Smooth muscle cell (in vitro differentiated cells): ENCODE measurements around the gene COA1. TPM values are rescaled to one million over a fixed set of nuclear protein-coding genes. Genes with fewer than 3 reads are reported as not detected.
A peak's percentile ranks its signal among the peaks of the same experiment; 100 is the strongest.
"Not testable (repeated sequence)": the region's sequence is repeated elsewhere in the genome, so short reads cannot be mapped to it uniquely, and the experiment has no call there.

Source experiments
- DNase-seq: peaks from one replicate; lab custom pipeline; 2025; ENCODE audit not compliant: unreplicated experiment; lab: John Stamatoyannopoulos, UW
- H2AFZ ChIP-seq: fragments of 200-600 bp; sonication (generic); 2 replicates; pipeline ENCODE4 v1.6.0; 2016; ENCODE audit warnings: antibody characterized with exemption, low read depth, mild to moderate bottlenecking
- H3F3A ChIP-seq: fragments of 200-600 bp; sonication (generic); 2 replicates; pipeline ENCODE4 v1.6.0; 2017; ENCODE audit warnings: antibody characterized with exemption, low read depth
- H3K27ac ChIP-seq: fragments of 200-600 bp; sonication (generic); 2 replicates; pipeline ENCODE4 v1.5.1; 2016; ENCODE audit warnings: low read depth, mild to moderate bottlenecking
- H3K27me3 ChIP-seq: fragments of 200-600 bp; sonication (generic); 2 replicates; pipeline ENCODE4 v1.6.1; 2016; ENCODE audit warnings: low read depth, mild to moderate bottlenecking
- H3K36me3 ChIP-seq: fragments of 200-600 bp; sonication (generic); 2 replicates; pipeline ENCODE4 v1.5.1; 2016; ENCODE audit warnings: low read depth
- H3K4me1 ChIP-seq: fragments of 200-600 bp; sonication (generic); 2 replicates; pipeline ENCODE4 v1.5.1; 2016; ENCODE audit warnings: low read depth
- H3K4me2 ChIP-seq: fragments of 200-600 bp; sonication (generic); 2 replicates; pipeline ENCODE4 v1.6.0; 2016; ENCODE audit warnings: mild to moderate bottlenecking
- H3K4me3 ChIP-seq: fragments of 200-600 bp; sonication (generic); 2 replicates; pipeline ENCODE4 v1.5.1; 2016; ENCODE audit warnings: mild to moderate bottlenecking
- H3K79me2 ChIP-seq: fragments of 200-600 bp; sonication (generic); 2 replicates; pipeline ENCODE4 v1.6.0; 2016; ENCODE audit warnings: low read depth, mild to moderate bottlenecking
- H3K9ac ChIP-seq: fragments of 200-600 bp; sonication (generic); 2 replicates; pipeline ENCODE4 v1.6.0; 2016; ENCODE audit warnings: low read depth
- H3K9me3 ChIP-seq: fragments of 200-600 bp; sonication (generic); replicated peaks from 2 replicates; pipeline ENCODE4 v1.5.1; 2016; ENCODE audit warnings: low read depth
- H4K20me1 ChIP-seq: fragments of 200-600 bp; sonication (generic); 2 replicates; pipeline ENCODE4 v1.6.0; 2016; ENCODE audit warnings: low read depth
- WGBS: methylation state at CpG from one replicate; pipeline ENCODE4 v1.1.7; 2016; ENCODE audit warnings: low lambda C conversion rate; 5-methylcytosine and 5-hydroxymethylcytosine counted together
- polyA plus RNA-seq: library from polyadenylated mRNA; unstranded; fragments of >200 nt; fragmentation: Nextera tagmentation; extraction: Ambion mirVana; gene quantifications from 2 replicates; pipeline ENCODE4 v1.2.1, GENCODE V29; 2016
- total RNA-seq: library from RNA; depleted of rRNA; stranded (reverse); fragments of >200 nt; gene quantifications from 2 replicates; pipeline ENCODE4 v1.2.3, GENCODE V29; 2014
- TF ChIP-seq, protein P1 (sequence below): fragments of 200-600 bp; sonication (generic); IDR thresholded peaks from 2 replicates; pipeline ENCODE4 v1.5.1; 2017; ENCODE audit warnings: borderline replicate concordance, mild to moderate bottlenecking, antibody characterized with exemption; ENCODE audit not compliant: insufficient read depth, poor library complexity, severe bottlenecking

The COA1 gene, protein sequence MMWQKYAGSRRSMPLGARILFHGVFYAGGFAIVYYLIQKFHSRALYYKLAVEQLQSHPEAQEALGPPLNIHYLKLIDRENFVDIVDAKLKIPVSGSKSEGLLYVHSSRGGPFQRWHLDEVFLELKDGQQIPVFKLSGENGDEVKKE
- 63.1 and 77.5 TPM in 2 replicates for total RNA-seq
- polyA plus RNA-seq = 61.0 and 67.5 TPM in 2 replicates

DNA sequence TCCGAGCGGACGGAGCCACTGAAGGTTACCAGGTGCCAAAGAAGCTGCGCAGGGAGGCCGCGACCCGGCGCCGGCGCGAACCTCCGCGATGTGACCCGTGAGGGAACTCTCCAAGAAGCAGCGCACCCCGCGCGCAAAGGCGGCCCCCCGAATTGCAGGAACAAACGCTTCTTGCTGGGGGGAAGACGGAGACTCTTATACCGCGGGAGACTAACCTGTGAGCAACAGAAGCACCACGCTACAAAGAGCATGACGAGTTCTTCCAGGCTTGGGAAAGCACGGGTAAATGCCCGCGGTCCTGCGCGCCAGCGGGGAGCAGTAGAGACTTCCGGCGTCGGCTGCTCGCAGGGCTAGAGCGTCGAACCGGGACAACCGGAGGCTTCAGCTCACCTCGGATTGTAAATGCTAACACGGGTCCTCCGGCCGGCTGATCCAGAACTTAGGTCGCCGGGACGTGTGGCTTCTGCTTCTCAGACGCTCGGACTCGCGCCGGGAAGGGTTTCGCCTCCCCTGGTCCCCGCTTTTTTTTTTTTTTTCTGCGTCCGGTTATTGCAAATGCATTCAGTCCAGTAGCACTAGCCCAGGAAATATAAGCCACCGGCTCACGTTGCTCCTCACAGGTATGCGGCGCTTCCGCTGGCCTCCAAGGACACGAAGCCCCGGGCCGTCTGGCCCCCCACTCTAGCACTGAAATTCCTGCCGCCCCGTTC lies at the start of gene COA1:
TSS of gene COA1 (minus strand) at position 310 of the 710 bp plus-strand sequence. CDS start 80,909 bp downstream, outside the sequence.
- H3K4me2 ChIP-seq = peak within 1 kb of the TSS; percentile 91
- no peaks in the 10 kb centered on the region for H3F3A ChIP-seq
- peak within 1 kb of the TSS; percentile 80 for H3K9ac ChIP-seq
- peak within 1 kb of the TSS; percentile 64 for H3K27ac ChIP-seq
- peak within 1 kb of the TSS; percentile 97 for H2AFZ ChIP-seq
- DNase-seq = peak; percentile 41
- H4K20me1 ChIP-seq = peaks cover 9% of the 10 kb centered on the region
- H3K27me3 ChIP-seq = no peaks in the 10 kb centered on the region
- peaks cover 48% of the 10 kb centered on the region for H3K79me2 ChIP-seq
- H3K36me3 ChIP-seq = no peaks in the 10 kb centered on the region
- WGBS = under 1% methylated on average over 65 of the region's 66 CpGs
- H3K9me3 ChIP-seq = no peaks in the 10 kb centered on the region
- peaks cover 6% of the 10 kb centered on the region for H3K4me1 ChIP-seq
- TF ChIP-seq, protein P1, sequence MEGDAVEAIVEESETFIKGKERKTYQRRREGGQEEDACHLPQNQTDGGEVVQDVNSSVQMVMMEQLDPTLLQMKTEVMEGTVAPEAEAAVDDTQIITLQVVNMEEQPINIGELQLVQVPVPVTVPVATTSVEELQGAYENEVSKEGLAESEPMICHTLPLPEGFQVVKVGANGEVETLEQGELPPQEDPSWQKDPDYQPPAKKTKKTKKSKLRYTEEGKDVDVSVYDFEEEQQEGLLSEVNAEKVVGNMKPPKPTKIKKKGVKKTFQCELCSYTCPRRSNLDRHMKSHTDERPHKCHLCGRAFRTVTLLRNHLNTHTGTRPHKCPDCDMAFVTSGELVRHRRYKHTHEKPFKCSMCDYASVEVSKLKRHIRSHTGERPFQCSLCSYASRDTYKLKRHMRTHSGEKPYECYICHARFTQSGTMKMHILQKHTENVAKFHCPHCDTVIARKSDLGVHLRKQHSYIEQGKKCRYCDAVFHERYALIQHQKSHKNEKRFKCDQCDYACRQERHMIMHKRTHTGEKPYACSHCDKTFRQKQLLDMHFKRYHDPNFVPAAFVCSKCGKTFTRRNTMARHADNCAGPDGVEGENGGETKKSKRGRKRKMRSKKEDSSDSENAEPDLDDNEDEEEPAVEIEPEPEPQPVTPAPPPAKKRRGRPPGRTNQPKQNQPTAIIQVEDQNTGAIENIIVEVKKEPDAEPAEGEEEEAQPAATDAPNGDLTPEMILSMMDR = no peak
- peak within 1 kb of the TSS; percentile 89 for H3K4me3 ChIP-seq

DNA sequence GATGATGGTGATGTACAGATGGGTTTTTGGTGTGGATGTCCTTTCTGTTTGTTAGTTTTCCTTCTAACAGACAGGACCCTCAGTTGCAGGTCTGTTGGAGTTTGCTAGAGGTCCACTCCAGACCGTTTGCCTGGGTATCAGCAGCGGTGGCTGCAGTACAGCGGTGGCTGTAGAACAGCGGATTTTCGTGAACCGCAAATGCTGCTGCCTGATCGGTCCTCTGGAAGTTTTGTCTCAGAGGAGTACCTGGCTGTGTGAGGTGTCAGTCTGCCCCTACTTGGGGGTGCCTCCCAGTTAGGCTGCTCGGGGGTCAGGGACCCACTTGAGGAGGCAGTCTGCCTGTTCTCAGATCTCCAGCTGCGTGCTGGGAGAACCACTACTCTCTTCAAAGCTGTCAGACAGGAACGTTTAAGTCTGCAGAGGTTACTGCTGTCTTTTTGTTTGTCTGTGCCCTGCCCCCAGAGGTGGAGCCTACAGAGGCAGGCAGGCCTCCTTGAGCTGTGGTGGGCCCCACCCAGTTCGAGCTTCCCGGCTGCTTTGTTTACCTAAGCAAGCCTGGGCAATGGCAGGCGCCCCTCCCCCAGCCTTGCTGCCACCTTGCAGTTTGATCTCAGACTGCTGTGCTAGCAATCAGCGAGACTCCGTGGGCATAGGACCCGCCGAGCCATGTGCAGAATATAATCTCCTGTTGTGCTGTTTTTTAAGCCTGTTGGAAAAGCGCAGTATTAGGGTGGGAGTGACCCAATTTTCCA lies 49.1 kb upstream of the COA1 start:
- not testable (repeated sequence) for H3K27me3 ChIP-seq, H3K79me2 ChIP-seq, DNase-seq, H3K36me3 ChIP-seq, H3K9me3 ChIP-seq, H3K4me2 ChIP-seq, H4K20me1 ChIP-seq, H3K4me1 ChIP-seq, H2AFZ ChIP-seq, H3K27ac ChIP-seq, H3K4me3 ChIP-seq, H3F3A ChIP-seq, H3K9ac ChIP-seq
- 96% methylated on average over 18 of the region's 18 CpGs for whole genome bisulfite sequencing

DNA sequence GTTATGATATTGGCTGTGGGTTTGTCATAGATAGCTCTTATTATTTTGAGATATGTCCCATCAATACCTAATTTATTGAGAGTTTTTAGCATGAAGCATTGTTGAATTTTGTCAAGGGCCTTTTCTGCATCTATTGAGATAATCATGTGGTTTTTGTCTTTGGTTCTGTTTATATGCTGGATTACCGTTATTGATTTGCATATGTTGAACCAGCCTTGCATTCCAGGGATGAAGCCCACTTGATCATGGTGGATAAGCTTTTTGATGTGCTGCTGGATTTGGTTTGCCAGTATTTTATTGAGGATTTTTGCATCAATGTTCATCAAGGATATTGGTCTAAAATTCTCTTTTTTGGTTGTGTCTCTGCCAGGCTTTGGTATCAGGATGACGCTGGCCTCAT lies 45.9 kb upstream of the COA1 start:
- H3K4me3 ChIP-seq, H3K4me2 ChIP-seq, H3K27me3 ChIP-seq, H3K9ac ChIP-seq, H3K36me3 ChIP-seq, H3F3A ChIP-seq, H3K9me3 ChIP-seq, H4K20me1 ChIP-seq, H3K27ac ChIP-seq, DNase-seq, H3K4me1 ChIP-seq, H3K79me2 ChIP-seq, H2AFZ ChIP-seq: not testable (repeated sequence)
- WGBS = 91% methylated on average over 2 of the region's 2 CpGs

DNA sequence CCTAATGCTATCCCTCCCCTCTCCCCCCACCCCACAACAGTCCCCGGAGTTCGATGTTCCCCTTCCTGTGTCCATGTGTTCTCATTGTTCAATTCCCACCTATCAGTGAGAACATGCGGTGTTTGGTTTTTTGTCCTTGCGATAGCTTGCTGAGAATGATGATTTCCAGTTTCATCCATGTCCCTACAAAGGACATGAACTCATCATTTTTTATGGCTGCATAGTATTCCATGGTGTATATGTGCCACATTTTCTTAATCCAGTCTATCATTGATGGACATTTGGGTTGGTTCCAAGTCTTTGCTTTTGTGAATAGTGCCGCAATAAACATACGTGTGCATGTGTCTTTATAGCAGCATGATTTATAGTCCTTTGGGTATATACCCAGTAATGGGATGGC lies 43.9 kb upstream of the COA1 start:
- not testable (repeated sequence) for H3K79me2 ChIP-seq, H4K20me1 ChIP-seq, H2AFZ ChIP-seq, H3F3A ChIP-seq, H3K4me2 ChIP-seq, H3K27me3 ChIP-seq, H3K9me3 ChIP-seq, DNase-seq, H3K4me1 ChIP-seq, H3K36me3 ChIP-seq, H3K9ac ChIP-seq, H3K4me3 ChIP-seq, H3K27ac ChIP-seq
- 90% methylated on average over 6 of the region's 6 CpGs for WGBS

DNA sequence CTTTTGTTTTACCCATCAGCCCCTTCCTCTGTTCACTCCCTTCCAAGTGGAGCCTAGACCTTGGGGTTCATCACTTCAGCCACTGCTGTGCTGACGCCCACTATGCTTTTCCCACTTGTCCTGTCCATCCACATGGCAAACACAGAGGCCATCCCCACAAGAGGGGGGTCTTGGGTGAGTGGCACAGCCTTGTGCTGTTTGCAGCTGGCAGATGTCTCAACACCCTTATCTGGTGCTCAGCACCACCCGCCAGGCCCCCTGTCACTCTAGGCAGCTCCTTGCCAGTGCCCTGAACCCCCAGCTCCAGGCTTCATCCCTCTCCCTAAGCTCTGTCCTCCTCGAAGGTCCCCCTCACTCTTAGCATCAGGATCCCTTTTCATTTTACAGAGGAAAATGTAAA lies 42.2 kb upstream of the COA1 start:
- DNase-seq = no peak
- no peak overlapping the region for H3K4me2 ChIP-seq
- H3K9ac ChIP-seq = no peak overlapping the region
- no peaks in the 10 kb centered on the region for H3K36me3 ChIP-seq
- no peaks in the 10 kb centered on the region for H3K9me3 ChIP-seq
- H3K27me3 ChIP-seq = no peaks in the 10 kb centered on the region
- no peaks in the 10 kb centered on the region for H3F3A ChIP-seq
- no peaks in the 10 kb centered on the region for H3K79me2 ChIP-seq
- no peak overlapping the region for H2AFZ ChIP-seq
- TF ChIP-seq, protein P1 = no peak
- no peaks in the 10 kb centered on the region for H3K4me1 ChIP-seq
- no peak overlapping the region for H3K4me3 ChIP-seq
- WGBS = 84% methylated on average over 3 of the region's 3 CpGs
- H3K27ac ChIP-seq = no peak overlapping the region
- H4K20me1 ChIP-seq = peaks cover 8% of the 10 kb centered on the region
